GM12874 (cell line): ENCODE data around the gene NCBP3.

Source experiments
- TF ChIP-seq, protein P1 (sequence below): IDR thresholded peaks from 2 replicates; pipeline ENCODE4 v1.5.1; 2011; ENCODE audit warnings: low read depth, mild to moderate bottlenecking, control low read depth, low read length, moderate library complexity; ENCODE audit not compliant: insufficient read depth

NCBP3 gene

DNA sequence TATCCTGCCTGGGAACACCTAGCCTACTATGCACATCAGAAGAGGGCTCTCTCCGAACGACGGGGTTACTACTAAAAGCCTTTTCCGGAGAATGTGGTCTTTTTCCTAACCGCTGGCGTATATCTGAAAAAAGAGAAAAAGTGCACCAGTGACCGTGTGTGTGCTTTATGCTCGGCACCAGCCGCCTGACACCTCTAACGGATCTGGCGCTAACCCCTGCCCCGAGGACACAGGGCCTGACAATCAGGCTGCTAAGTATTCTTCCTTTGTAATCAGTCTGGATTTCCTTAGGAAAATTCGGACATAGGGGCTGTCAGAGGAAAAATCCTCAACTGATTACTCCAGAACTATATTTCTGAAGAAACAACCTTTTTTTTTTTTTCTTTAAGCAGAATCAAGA lies 31.7 kb downstream of the NCBP3 start:
- TF ChIP-seq, protein P1, sequence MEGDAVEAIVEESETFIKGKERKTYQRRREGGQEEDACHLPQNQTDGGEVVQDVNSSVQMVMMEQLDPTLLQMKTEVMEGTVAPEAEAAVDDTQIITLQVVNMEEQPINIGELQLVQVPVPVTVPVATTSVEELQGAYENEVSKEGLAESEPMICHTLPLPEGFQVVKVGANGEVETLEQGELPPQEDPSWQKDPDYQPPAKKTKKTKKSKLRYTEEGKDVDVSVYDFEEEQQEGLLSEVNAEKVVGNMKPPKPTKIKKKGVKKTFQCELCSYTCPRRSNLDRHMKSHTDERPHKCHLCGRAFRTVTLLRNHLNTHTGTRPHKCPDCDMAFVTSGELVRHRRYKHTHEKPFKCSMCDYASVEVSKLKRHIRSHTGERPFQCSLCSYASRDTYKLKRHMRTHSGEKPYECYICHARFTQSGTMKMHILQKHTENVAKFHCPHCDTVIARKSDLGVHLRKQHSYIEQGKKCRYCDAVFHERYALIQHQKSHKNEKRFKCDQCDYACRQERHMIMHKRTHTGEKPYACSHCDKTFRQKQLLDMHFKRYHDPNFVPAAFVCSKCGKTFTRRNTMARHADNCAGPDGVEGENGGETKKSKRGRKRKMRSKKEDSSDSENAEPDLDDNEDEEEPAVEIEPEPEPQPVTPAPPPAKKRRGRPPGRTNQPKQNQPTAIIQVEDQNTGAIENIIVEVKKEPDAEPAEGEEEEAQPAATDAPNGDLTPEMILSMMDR, result no peak

DNA sequence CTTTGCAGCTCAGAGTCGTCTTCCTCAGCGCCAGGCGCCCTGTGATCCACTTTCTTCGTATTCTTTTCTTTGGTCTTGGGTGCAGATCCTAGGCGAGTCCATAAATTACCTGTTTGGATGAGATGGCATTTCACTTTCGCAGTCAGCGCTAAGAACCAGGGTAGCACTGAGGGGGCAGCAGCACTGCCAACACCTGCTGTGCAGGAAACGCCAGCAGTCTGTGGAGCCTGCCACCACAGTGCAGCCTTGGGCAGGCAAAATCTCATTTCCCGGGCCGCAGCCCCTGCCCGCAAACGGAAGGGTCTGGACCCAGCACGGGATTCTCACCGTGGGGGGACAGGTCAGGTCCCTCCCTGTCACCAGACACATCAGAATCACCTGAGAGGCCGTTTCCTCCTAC lies 32.9 kb downstream of the NCBP3 start:
- TF ChIP-seq, protein P1, result no peak

DNA sequence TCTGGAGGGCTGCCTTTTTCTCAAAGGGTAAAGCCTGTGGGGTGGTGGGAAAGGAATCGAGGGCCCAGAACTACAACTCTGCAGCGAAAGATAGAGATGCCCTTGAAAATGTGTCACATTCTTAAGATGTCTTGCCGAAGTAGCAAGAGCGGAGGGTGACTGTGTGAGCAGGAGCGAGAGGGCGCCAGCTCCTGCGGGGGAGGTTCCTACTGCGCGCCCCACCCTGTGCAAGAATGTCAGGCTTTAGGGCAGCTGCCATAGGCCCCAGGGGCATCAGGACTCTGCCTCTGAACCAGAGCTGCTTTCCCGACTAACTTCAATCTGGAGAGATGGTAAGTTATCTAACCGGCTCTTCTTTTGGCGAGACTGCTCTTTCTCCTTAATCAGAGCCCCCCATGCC lies 33.3 kb downstream of the NCBP3 start:
- TF ChIP-seq, protein P1, result no peak

DNA sequence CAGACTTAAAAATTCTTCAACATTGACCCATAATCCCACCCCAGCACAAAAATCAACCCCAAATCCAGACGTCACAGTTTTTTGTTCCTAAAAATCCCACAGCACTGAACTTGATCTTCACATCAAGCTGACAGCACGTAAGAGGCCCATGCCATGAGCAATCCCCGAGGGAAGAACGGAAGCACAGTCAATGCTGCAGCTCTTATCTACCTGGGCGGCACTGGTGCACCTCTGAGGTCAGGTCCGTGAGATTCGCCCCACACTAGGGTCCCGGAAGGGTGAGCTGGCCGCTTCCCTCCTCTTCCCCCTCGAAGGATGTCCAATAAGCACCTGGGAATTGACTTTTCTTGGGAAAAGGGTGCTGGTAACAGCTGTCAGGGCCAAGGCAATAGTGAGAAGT lies 33.8 kb downstream of the NCBP3 start:
- TF ChIP-seq, protein P1, result no peak

DNA sequence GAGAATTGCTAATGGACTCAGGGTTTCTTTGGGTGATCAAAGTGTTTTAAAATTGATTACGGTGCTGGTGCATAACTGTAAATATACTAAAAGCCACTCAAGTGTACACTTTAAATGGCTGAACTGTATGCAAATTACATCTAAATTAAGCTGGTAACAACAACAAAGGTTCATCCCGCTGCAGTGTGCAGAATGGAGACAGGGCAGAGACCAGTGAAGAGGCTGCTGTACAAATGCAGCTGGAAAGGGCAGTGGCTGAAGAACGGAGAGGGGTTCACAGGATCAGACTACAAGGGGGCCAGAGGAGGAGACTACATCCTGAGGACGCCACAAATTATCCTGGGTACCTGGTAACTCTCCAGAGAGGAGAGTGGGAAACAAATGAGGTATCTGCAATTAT lies 36.0 kb downstream of the NCBP3 start:
- TF ChIP-seq, protein P1, result no peak

DNA sequence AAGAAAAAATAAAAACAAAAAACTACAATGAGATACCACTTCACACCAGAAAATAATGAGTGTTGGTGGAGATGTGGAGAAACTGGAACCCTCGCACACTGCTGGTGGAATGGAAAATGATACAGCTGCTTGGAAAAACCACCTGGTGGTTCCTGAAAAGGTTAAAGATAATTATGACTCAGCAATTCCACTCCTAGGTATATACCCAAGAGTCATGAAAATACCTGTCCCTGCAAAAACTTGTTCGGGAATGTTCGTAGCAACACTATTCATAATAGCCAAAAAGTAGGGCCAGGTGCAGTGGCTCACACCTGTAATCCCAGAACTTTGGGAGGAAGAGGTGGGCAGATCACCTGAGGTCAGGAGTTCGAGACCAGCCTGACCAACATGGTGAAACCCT lies 36.9 kb downstream of the NCBP3 start:
- TF ChIP-seq, protein P1, result no peak

DNA sequence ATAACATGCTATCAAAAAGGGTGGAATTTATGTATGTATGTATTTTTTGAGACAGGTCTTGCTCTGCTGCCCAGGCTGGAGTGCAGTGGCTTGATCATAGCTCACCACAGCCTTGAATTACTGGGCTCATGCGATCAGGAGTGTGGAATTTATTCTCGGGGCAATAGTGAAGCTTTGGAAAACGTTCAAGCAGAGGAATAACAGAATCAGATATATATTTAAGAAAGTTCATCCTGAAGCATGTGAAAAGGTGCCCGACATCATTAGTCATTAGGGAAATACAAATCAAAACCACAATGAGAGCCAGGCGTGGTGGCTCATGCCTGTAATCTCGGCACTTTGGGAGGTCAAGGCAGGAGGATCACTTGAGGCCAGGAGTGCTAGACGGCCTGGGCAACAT lies 37.3 kb downstream of the NCBP3 start:
- TF ChIP-seq, protein P1, result no peak

DNA sequence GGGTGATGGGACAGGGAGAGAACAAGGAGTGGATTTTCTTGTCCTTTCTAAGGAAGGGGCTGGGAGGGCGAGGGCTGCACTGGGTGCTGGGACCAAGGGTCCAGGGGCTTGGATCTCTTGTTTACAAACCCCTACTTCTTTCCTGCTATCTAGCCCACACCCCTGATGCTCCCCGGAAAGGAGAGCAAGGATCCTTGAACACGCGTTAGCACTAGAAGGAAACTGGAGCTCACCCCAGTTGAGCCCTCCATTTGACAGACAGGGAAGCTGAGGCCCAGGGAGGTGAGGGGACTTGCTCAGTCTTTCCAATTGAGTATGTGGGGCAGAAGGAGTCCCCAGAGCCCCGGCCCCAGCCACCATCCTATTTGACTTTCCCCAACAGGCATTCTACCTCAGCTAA lies 40.5 kb downstream of the NCBP3 start:
- TF ChIP-seq, protein P1, result no peak
